Left renal cortex interstitium (tissue), 4 donors: ENCODE data around the gene KCTD10. TPM values are rescaled to one million over a fixed set of nuclear protein-coding genes. Genes with fewer than 3 reads are reported as not detected.
"Not testable (repeated sequence)": the region's sequence is repeated elsewhere in the genome, so short reads cannot be mapped to it uniquely, and the experiment has no call there.

Source experiments
- DNase-seq, 4 donors: peaks; one replicate each; pipeline ENCODE4 v3.0.0-alpha.2; 2013; ENCODE audit warnings: low read depth in 4 of 4, low spot score in 2 of 4, missing footprints in 1 of 4
- polyA plus RNA-seq, 4 donors: library from polyadenylated mRNA; unstranded; fragments of 120-200 nt; gene quantifications; one replicate each; pipeline ENCODE4 v1.2.1, GENCODE V29; 2013; ENCODE audit not compliant: insufficient read length in 4 of 4

The KCTD10 gene
- polyA plus RNA-seq, 4 donors = 50.9 to 59.7 (median 54.9) TPM

- no peak for DNase-seq
Observed at GRCh38 chr12:109423392-109423791, 53.7 kb downstream of the KCTD10 start.

- DNase-seq = no peak
Observed at GRCh38 chr12:109422251-109422650, 54.8 kb downstream of the KCTD10 start.

DNA sequence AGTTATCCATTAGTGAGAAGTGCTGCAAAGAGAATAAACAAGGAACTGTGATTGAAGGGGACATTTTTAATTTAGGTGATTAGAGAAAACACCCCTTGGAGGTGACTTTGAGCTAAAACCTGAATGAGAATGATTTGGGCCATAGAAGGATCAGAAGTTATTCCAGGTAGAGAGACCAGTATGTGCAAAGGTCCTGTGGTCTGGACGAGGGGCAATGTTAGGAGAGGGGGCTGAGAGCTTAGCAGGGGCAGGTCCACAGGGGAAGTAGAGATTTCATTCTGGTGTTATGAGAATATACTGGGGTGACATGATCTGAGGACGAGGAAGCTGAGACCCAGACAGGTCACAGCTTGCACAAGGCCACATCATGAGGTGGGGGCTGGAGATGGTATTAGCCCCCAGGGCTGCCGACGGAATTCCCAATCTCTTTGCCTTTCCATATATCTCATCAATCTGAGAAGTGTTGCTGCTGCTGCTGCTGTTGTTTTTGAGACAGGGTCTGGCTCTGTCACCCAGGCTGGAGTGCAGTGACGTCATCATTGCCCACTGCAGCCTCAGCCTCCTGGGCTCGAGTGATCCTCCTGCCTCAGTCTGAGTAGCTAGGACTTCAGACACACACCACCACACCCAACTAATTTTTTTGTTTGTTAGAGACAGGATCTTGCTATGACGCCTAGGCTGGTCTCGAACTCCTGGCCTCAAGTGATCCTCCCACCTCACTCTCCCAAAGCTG is 55.6 kb downstream of the KCTD10 start:
- DNase-seq = no peak

GRCh38 chr12:109418848-109419480 is 58.1 kb downstream of the KCTD10 start:
- DNase-seq = no peak

DNA sequence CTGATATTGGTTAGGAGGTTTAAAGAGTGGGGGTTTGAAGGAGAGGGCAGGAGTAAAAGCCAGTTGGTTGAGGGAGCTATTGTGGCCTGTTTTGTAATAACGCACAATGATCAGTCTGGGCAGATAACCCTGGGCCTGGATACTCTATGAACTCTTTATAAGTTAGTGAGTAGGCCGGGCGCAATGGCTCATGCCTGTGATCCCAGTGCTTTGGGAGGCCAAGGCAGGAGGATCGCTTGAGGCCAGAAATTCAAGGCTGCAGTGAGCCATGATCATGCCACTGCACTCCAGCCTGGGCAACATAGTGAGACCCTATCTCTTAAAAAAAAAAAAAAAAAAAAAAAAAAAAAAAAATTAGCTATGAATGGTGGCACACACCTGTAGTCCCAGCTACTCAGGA is 71.0 kb downstream of the KCTD10 start:
- not testable (repeated sequence) for DNase-seq

- not testable (repeated sequence) for DNase-seq
Observed at GRCh38 chr12:109404841-109405240, 72.3 kb downstream of the KCTD10 start.

Other genes with a start within 250 kb of the KCTD10 start
- 1 to 10 TPM; 1.1 to 2.8 (median 2.1) TPM for gene FOXN4, start 168.0 kb downstream of the KCTD10 start, polyA plus RNA-seq
- 1 to 10 TPM in 3 of 4 donors, under 1 TPM in 1; 0.89 to 2.7 (median 2.2) TPM for gene MYO1H, start 129.4 kb downstream of the KCTD10 start, polyA plus RNA-seq
- gene UBE3B, start 334 bp upstream of the KCTD10 start, polyA plus RNA-seq = 10 to 100 TPM; 24.8 to 39.3 (median 35.2) TPM
- gene MMAB, start 96.2 kb upstream of the KCTD10 start, polyA plus RNA-seq = 10 to 100 TPM; 35.0 to 44.9 (median 37.5) TPM
- 10 to 100 TPM; 20.3 to 24.7 (median 22.1) TPM for gene MVK, start 96.5 kb upstream of the KCTD10 start, polyA plus RNA-seq
- 10 to 100 TPM in 1 of 4 donors, 1 to 10 TPM in 3; 6.8 to 11.2 (median 8.1) TPM for gene FAM222A, start 236.5 kb upstream of the KCTD10 start, polyA plus RNA-seq